ENCODE measurements around the gene ATRN. TPM values are rescaled to one million over a fixed set of nuclear protein-coding genes. Genes with fewer than 3 reads are reported as not detected.

ATRN gene
- polyA plus RNA-seq, 1 experiment = 59.7 TPM

GRCh38 chr20:3685341-3685740 is 214.5 kb downstream of the ATRN start:
- CTCF ChIA-PET = interaction anchor here (0.6 to 1.6 kb wide), 4 partner anchors 9 to 170 kb away, joined by 3 to 8 read pairs (median 5); no protein-coding TSS in a partner anchor

GRCh38 chr20:3686421-3686820 is 215.6 kb downstream of the ATRN start:
- no peak for DNase-seq (ENCODE audit: low read depth, low spot score)
- ChIA-PET POLR2A (interaction anchor here (1.1 to 1.4 kb wide), 3 partner anchors 10 to 110 kb away, joined by 3 to 6 read pairs (median 3); partner anchors contain the start of genes ADISSP and CDC25B), CTCF (interaction anchor here (1.1 to 2.3 kb wide), 3 partner anchors 21 to 133 kb away, joined by 9 to 16 read pairs (median 15); no protein-coding TSS in a partner anchor)
- Histone ChIP-seq H3K27ac (ENCODE audit: low read depth, low read length) (peak overlapping the region; percentile 32), H3K9me3 (ENCODE audit: control insufficient read depth, insufficient read depth, low read length) (peaks cover 7% of the 10 kb centered on the region; the same call in 1 of the 2 replicates), H3K27me3 (ENCODE audit: control insufficient read depth, insufficient read depth, low read length) (no peaks in the 10 kb centered on the region), H3K4me3 (ENCODE audit: low read depth, low read length) (no peak overlapping the region)
- no peak for TF ChIP-seq CTCF (IDR thresholded peaks at IDR 0.05; ENCODE audit: low read depth, low read length)

More at GRCh38 chr20:3685341-3685740, 214.5 kb downstream of the ATRN start:
- peaks cover 6% of the 10 kb centered on the region; the same call in 1 of the 2 replicates for H3K9me3 ChIP-seq (ENCODE audit: control insufficient read depth, insufficient read depth, low read length)
- DNase-seq (ENCODE audit: low read depth, low spot score) = no peak
- no peak for TF ChIP-seq CTCF (IDR thresholded peaks at IDR 0.05; ENCODE audit: low read depth, low read length)
- H3K4me3 ChIP-seq (ENCODE audit: low read depth, low read length) = no peak overlapping the region
- POLR2A ChIA-PET = interaction anchor here (0.6 kb wide), 1 partner anchor 19 kb away, joined by 3 read pairs; no protein-coding TSS in a partner anchor
- no peaks in the 10 kb centered on the region for H3K27me3 ChIP-seq (ENCODE audit: control insufficient read depth, insufficient read depth, low read length)
- peak overlapping the region; percentile 21 for H3K27ac ChIP-seq (ENCODE audit: low read depth, low read length)

GRCh38 chr20:3686867-3687321 is 216.1 kb downstream of the ATRN start:
- peak overlapping the region; percentile 69 for H3K27ac ChIP-seq (ENCODE audit: low read depth, low read length)
- no peaks in the 10 kb centered on the region for H3K27me3 ChIP-seq (ENCODE audit: control insufficient read depth, insufficient read depth, low read length)
- H3K9me3 ChIP-seq (ENCODE audit: control insufficient read depth, insufficient read depth, low read length) = peaks cover 7% of the 10 kb centered on the region; the same call in 1 of the 2 replicates
- peak; percentile 82 for DNase-seq (ENCODE audit: low read depth, low spot score)
- TF ChIP-seq CTCF (IDR thresholded peaks at IDR 0.05; ENCODE audit: low read depth, low read length) = peak; percentile 33
- ChIA-PET CTCF (interaction anchor here (1.0 to 2.3 kb wide), 4 partner anchors 9 to 132 kb away, joined by 3 to 16 read pairs (median 12); no protein-coding TSS in a partner anchor), POLR2A (interaction anchor here (0.9 to 1.4 kb wide), 4 partner anchors 10 to 109 kb away, joined by 3 to 6 read pairs (median 3); partner anchors contain the start of genes ADISSP and CDC25B)
- H3K4me3 ChIP-seq (ENCODE audit: low read depth, low read length) = no peak overlapping the region

- H3K27me3 ChIP-seq (ENCODE audit: control insufficient read depth, insufficient read depth, low read length) = no peaks in the 10 kb centered on the region
- H3K9me3 ChIP-seq (ENCODE audit: control insufficient read depth, insufficient read depth, low read length) = peaks cover 7% of the 10 kb centered on the region; the same call in 1 of the 2 replicates
- POLR2A ChIA-PET = interaction anchor here (0.9 to 1.4 kb wide), 4 partner anchors 11 to 108 kb away, joined by 3 to 6 read pairs (median 3); partner anchors contain the start of genes ADISSP and CDC25B
- no peak overlapping the region for H3K4me3 ChIP-seq (ENCODE audit: low read depth, low read length)
- DNase-seq (ENCODE audit: low read depth, low spot score) = peak; percentile 18
- no peak for TF ChIP-seq CTCF (IDR thresholded peaks at IDR 0.05; ENCODE audit: low read depth, low read length)
- H3K27ac ChIP-seq (ENCODE audit: low read depth, low read length) = no peak overlapping the region
- CTCF ChIA-PET = interaction anchor here (0.6 to 2.3 kb wide), 5 partner anchors 9 to 131 kb away, joined by 3 to 16 read pairs (median 9); no protein-coding TSS in a partner anchor
Observed at GRCh38 chr20:3687655-3688054, 216.8 kb downstream of the ATRN start.

- DNase-seq (ENCODE audit: low read depth, low spot score) = no peak
- ChIA-PET POLR2A (no interaction called here), CTCF (no interaction called here)
- Histone ChIP-seq H3K27me3 (ENCODE audit: control insufficient read depth, insufficient read depth, low read length) (no peaks in the 10 kb centered on the region), H3K4me3 (ENCODE audit: low read depth, low read length) (no peak overlapping the region), H3K27ac (ENCODE audit: low read depth, low read length) (no peak overlapping the region), H3K9me3 (ENCODE audit: control insufficient read depth, insufficient read depth, low read length) (peaks cover 7% of the 10 kb centered on the region; the same call in 1 of the 2 replicates)
- no peak for TF ChIP-seq CTCF (IDR thresholded peaks at IDR 0.05; ENCODE audit: low read depth, low read length)
Observed at GRCh38 chr20:3689978-3690377, 219.2 kb downstream of the ATRN start.

Data from AG04450 (cell line).